Retinal pigment epithelial cell (primary cell): ENCODE data around the gene CNDP2.

Experiments
- DNase-seq: peaks from one replicate; pipeline ENCODE4 v3.0.0-alpha.2; 2010; ENCODE audit warnings: low read depth
- H3K4me3 ChIP-seq: 2 replicates; pipeline ENCODE4 v1.5.1; 2011; ENCODE audit warnings: mild to moderate bottlenecking, low read length, control low read depth, moderate library complexity
- TF ChIP-seq, protein P1 (sequence below): conservative IDR thresholded peaks from 2 replicates; pipeline ENCODE4 v1.5.1; 2011; ENCODE audit warnings: low read depth, low read length, control low read depth, inconsistent platforms

Gene CNDP2

DNA sequence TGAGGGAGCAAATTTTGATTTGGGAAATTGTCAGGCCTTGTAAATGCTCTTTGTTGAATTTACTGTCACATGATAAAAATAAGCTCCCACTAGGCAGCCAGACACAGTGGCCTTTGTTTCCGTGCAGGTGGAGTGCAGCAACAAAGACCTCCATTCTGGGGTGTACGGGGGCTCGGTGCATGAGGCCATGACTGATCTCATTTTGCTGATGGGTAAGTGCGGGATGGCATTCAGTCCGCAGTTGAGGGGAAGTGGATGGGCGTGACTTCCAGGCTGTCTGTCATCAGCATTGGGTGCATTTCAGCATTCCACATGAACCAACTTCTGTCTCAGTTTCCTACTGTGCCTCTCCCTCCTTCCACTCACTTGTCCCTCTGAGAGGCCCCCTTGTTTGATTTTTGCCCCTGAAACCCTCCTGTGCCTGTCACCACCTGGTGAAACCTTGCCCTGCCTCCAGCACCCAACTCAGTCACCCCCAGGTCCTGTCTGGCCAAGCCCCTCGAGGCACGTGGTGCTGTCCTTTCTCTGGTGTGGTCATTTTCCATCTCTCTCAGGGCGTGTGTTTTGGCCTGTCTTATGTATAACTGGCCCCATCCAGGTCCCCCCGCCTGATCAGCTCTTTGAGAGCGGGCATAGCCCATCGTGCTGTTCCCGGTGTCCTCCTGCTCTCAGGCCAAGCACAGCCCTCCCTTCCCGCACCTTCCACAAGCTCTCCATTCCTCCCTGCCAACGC is 16.3 kb downstream of the CNDP2 start:
- H3K4me3 ChIP-seq: no peak overlapping the region
- no peak for DNase-seq
- TF ChIP-seq, protein P1, sequence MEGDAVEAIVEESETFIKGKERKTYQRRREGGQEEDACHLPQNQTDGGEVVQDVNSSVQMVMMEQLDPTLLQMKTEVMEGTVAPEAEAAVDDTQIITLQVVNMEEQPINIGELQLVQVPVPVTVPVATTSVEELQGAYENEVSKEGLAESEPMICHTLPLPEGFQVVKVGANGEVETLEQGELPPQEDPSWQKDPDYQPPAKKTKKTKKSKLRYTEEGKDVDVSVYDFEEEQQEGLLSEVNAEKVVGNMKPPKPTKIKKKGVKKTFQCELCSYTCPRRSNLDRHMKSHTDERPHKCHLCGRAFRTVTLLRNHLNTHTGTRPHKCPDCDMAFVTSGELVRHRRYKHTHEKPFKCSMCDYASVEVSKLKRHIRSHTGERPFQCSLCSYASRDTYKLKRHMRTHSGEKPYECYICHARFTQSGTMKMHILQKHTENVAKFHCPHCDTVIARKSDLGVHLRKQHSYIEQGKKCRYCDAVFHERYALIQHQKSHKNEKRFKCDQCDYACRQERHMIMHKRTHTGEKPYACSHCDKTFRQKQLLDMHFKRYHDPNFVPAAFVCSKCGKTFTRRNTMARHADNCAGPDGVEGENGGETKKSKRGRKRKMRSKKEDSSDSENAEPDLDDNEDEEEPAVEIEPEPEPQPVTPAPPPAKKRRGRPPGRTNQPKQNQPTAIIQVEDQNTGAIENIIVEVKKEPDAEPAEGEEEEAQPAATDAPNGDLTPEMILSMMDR: no peak

DNA sequence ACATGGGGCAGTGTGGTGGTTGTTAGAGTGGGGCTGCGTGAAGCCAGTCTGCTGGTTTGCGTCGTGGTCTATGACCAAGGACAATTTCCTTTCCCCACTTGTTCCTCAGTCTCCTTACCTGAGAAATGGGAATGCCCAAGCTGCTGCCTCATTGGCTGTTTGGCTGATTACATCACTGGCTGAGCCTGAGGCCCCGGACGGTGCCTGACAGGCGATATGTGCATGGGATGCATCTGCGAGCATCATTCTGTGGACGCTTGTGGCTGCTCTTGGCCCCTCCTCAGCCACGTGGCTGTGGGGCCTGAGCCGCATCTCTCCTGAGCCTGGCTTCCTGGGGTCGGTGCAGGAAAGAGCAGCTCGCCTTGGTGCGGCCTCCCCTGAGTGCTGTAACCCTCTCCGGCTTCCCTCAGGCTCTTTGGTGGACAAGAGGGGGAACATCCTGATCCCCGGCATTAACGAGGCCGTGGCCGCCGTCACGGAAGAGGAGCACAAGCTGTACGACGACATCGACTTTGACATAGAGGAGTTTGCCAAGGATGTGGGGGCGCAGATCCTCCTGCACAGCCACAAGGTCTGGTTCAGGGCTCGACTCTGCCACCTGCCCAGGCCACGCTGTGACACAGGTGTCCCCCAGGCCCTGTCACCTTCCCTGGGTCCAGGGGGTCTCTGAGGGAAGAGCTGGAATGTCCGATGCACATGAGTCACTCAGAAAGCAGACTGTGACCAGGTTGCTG is 17.2 kb downstream of the CNDP2 start:
- no peak overlapping the region for H3K4me3 ChIP-seq
- no peak for DNase-seq
- TF ChIP-seq, protein P1: no peak

DNA sequence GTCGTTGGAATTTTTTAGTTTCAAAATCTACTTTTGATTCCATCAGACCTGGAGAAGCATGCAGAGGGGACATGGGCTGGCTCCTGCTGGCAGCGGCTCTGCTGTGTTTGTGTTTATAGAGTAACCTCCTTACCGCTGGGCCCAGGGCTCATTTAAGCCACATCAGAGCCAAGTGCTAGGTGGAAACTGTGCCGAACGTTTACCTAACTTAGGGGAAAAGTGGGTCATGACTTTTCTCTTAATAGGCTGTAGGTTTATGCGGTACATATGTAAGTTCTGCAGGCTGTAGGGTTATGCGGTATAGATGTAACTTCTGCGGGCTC is 17.7 kb downstream of the CNDP2 start:
- no peak for DNase-seq
- TF ChIP-seq, protein P1: no peak

DNA sequence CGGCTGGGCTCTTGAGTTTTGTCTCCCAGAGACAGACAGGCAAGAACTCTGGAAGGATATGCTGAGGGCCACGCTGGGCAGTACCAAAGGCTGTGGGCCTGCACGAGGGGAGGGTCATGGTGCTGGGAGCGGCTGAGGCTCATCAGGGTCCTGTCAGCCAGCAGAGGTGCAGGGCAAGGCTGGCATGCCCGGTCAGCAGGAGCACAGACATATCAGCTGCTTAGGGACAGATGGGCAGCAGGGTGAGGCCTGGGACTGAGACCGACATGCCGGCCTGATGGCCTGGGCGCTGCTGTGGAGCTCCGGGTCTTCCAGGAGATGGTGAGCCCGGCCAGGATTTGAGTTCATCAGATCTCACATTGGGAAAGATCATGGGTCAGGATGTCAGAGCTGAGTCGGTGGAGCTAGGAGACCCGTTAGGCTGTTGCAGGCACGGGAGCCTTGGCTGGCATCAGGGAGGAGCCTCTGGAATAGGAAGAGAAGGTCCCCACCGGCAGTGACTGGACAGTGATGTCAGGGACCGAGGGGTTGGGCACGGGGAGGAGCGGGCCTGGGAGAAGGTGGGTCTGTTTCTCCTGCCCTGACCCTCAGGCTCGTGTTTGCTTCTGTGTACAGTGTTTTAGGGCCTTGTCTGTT is 18.8 kb downstream of the CNDP2 start:
- TF ChIP-seq, protein P1: no peak
- H3K4me3 ChIP-seq: no peak overlapping the region
- no peak for DNase-seq

More for the DNA sequence above, 17.7 kb downstream of the CNDP2 start:
- H3K4me3 ChIP-seq: no peak overlapping the region

DNA sequence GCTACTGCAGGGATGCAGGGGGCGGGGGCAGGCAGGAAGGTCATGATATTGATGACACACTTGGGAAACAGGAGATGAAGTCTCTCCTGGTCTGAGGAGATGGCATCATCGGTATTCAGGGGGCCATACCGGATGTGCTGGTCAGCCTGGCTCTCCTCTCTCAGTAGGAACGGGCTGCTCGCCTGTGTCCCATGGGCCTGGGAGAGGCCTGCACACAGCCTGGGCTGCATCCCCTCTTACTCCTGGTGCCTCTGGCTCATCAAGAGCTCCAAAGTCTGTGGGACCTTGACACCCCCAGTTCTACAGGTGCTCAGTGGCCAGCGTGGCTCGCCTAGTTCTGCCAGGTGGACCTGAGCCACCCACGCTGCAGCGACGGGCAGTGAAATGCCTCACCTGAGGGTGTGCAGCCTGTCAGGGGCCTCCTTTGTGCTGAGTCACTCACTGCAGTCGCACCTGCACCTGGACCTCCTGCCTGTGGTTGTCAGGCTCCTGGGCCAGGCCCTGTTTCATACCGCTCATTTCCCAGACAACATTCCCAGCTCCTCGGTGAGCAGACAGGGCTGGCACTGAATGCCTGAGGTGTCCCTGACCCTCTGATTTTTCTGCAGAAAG is 19.6 kb downstream of the CNDP2 start:
- no peak overlapping the region for H3K4me3 ChIP-seq
- TF ChIP-seq, protein P1: no peak
- DNase-seq: no peak

DNA sequence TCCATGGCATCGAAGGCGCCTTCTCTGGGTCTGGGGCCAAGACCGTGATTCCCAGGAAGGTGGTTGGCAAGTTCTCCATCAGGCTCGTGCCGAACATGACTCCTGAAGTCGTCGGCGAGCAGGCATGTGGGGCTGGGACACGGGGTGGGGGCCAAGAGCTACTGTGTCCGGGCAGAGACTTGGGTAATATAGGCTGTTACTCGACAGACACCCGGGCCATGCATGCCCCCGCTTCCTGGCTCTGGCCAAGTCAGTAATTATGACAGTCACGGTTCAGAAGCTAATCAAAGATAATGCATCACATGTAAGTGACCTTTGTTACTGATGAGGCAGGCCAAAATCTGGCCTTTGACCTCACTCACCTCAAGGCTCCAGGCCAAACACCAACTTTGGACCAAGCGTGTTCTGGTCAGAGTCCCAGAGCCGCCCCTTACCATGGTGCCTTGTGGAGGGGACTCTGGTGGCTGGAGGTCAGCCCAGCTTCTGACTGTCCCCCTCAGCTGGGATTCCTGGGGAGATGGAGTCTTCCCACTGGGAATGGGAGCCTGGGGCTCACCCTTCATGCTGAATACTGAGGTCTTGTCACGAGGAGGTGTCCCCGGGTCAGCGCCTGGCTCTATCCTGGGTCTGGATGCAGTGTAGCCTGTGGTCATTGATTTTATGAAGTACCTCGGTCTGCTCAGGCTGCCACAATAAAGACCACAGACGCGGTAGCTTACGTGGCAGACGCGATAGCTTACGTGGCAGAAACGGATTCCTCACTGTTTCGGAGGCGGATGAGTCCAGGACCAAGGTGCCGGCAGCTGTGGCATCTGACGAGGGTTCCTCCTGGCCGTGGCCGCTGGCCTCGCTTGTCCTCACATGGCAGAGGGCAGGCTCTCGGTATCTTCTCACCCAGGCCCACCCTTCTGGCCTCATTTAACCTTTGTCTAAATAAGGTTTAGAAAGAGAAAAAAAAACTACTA is 20.4 kb downstream of the CNDP2 start:
- H3K4me3 ChIP-seq: no peak overlapping the region
- TF ChIP-seq, protein P1: no peak
- no peak for DNase-seq
